ENCODE data around the gene CBFB.
"Not testable (repeated sequence)": the region's sequence is repeated elsewhere in the genome, so short reads cannot be mapped to it uniquely, and the experiment has no call there.

CBFB gene

DNA sequence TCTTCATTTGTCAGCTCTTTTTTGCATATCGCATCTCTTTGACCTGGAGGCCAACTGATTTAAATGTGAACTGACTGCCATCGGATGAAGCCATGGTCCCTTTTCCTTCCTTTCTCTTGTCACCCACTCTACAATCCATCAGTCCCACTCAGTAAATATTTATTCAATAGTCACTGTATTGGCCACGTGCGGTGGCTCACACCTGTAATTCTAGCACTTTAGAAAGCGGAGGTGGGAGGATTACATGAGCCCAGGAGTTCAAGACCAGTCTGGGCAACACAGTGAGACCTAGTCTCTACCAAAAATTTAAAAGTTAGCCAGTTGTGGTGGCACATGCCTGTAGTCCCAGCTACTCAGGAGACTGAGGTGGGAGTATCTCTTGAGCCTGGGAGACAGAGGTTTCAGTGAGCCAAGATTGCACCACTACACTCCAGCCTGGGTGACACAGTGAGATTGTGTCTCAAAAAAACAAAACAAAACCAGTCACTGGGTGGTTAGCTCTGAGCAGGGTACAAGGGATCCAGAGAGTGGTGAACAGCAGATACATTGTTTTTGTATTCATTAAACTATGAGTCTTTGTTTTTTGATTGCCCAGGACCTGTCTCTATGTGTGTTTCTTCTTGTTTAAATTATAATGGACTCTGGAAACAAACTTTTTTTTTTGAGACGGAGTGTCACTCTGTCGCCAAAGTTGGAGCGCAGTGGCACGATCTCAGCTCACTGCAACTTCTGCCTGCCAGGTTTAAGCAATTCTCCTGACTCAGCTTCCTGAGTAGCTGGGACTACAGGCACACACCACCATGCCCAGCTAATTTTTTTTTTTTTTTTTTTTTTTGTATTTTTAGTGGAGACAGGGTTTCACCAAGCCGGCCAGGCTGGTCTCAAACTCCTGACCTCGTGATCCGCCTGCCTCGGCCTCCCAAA is 87.7 kb downstream of the CBFB start:
- DNase-seq (ENCODE audit: low read depth, low spot score) = no peak
- Histone ChIP-seq H3K27me3 (ENCODE audit: insufficient read depth, insufficient read length) (no peaks in the 10 kb centered on the region), H3K9me3 (ENCODE audit: insufficient read depth, low read length) (no peaks in the 10 kb centered on the region), H3K4me3 (ENCODE audit: insufficient read length, low read depth) (no peak overlapping the region), H3K4me1 (ENCODE audit: insufficient read depth, insufficient read length) (no peaks in the 10 kb centered on the region), H3K9ac (ENCODE audit: insufficient read length, low read depth) (no peak overlapping the region), H3K36me3 (ENCODE audit: insufficient read depth, insufficient read length, low read length) (peaks cover 33% of the 10 kb centered on the region)
- no peak for TF ChIP-seq ZNF274 (IDR thresholded peaks at IDR 0.05; ENCODE audit: low read depth, low read length)
- TF ChIP-seq YY1 (IDR thresholded peaks at IDR 0.05; ENCODE audit: insufficient read depth, insufficient read length) = no peak
- TF ChIP-seq SUZ12 (IDR thresholded peaks at IDR 0.05; ENCODE audit: extremely low read depth, insufficient read depth, insufficient read length) = no peak

DNA sequence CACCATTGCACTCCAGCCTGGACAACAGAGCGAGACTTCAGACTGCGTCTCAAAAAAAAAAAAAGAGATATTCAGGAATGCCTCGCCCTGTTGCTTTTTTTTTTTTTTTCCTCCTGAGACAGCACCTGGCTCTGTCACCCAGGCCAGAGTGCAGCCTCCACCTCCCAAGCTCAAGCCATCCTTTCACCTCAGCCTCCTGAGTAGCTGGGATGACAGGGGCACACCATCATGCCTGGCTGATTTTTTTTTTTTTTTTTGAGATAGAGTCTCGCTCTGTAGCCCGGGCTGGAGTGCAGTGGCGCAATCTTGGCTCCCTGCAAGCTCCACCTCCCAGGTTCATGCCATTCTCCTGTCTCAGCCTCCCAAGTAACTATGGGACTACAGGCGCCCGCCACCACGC is 88.8 kb downstream of the CBFB start:
- Histone ChIP-seq H3K27me3 (ENCODE audit: insufficient read depth, insufficient read length) (no peaks in the 10 kb centered on the region), H3K4me3 (ENCODE audit: insufficient read length, low read depth) (no peak overlapping the region), H3K9ac (ENCODE audit: insufficient read length, low read depth) (no peak overlapping the region), H3K9me3 (ENCODE audit: insufficient read depth, low read length) (no peaks in the 10 kb centered on the region), H3K4me1 (ENCODE audit: insufficient read depth, insufficient read length) (no peaks in the 10 kb centered on the region), H3K36me3 (ENCODE audit: insufficient read depth, insufficient read length, low read length) (peaks cover 36% of the 10 kb centered on the region)
- no peak for DNase-seq (ENCODE audit: low read depth, low spot score)
- TF ChIP-seq YY1 (IDR thresholded peaks at IDR 0.05; ENCODE audit: insufficient read depth, insufficient read length) (no peak), SUZ12 (IDR thresholded peaks at IDR 0.05; ENCODE audit: extremely low read depth, insufficient read depth, insufficient read length) (no peak), ZNF274 (IDR thresholded peaks at IDR 0.05; ENCODE audit: low read depth, low read length) (no peak)

DNA sequence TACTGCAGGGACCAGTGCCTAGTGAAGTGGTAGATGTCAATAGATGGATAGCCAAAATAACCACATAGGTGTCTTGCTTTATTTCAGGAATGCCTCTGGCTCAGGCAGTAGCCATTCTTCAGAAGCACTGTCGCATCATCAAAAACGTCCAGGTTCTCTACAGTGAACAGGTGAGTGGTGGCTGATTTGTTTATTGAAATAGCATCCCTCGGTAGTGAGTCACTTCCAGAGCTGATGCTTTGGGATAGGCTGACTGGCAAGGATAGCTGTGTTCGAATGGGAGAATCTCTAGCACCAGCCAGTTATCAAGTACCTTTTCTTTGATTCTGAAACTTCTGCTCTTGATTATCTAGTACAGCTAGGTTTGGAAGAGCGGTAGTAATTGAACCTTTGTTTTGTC is 91.1 kb downstream of the CBFB start:
- Histone ChIP-seq H3K9ac (ENCODE audit: insufficient read length, low read depth) (no peak overlapping the region), H3K9me3 (ENCODE audit: insufficient read depth, low read length) (no peaks in the 10 kb centered on the region), H3K4me3 (ENCODE audit: insufficient read length, low read depth) (no peak overlapping the region), H3K4me1 (ENCODE audit: insufficient read depth, insufficient read length) (no peaks in the 10 kb centered on the region), H3K36me3 (ENCODE audit: insufficient read depth, insufficient read length, low read length) (peaks cover 49% of the 10 kb centered on the region), H3K27me3 (ENCODE audit: insufficient read depth, insufficient read length) (no peaks in the 10 kb centered on the region)
- DNase-seq (ENCODE audit: low read depth, low spot score) = no peak
- no peak for TF ChIP-seq SUZ12 (IDR thresholded peaks at IDR 0.05; ENCODE audit: extremely low read depth, insufficient read depth, insufficient read length)
- no peak for TF ChIP-seq YY1 (IDR thresholded peaks at IDR 0.05; ENCODE audit: insufficient read depth, insufficient read length)
- TF ChIP-seq ZNF274 (IDR thresholded peaks at IDR 0.05; ENCODE audit: low read depth, low read length) = no peak

DNA sequence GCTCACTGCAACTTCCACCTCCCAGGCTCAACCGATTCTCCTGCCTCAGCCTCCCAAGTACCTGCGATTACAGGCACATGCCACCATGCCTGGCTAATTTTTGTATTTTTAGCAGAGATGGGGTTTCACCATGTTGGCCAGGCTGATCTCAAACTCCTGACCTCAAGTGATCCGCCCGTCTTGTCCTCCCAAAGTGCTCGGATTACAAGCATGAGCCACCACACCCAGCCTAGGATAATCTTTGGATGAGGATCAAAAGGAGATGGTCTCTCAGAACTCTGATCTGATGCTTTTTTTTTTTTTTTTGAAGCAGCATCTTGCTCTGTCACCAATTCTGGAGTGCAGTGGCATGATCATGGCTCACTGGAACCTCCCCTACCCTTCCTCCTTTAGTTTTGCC is 93.8 kb downstream of the CBFB start:
- not testable (repeated sequence) for DNase-seq (ENCODE audit: low read depth, low spot score); H3K4me3 ChIP-seq (ENCODE audit: insufficient read length, low read depth); H3K9ac ChIP-seq (ENCODE audit: insufficient read length, low read depth); H3K4me1 ChIP-seq (ENCODE audit: insufficient read depth, insufficient read length); H3K27me3 ChIP-seq (ENCODE audit: insufficient read depth, insufficient read length); H3K9me3 ChIP-seq (ENCODE audit: insufficient read depth, low read length)
- H3K36me3 ChIP-seq (ENCODE audit: insufficient read depth, insufficient read length, low read length) = peaks cover 70% of the 10 kb centered on the region

DNA sequence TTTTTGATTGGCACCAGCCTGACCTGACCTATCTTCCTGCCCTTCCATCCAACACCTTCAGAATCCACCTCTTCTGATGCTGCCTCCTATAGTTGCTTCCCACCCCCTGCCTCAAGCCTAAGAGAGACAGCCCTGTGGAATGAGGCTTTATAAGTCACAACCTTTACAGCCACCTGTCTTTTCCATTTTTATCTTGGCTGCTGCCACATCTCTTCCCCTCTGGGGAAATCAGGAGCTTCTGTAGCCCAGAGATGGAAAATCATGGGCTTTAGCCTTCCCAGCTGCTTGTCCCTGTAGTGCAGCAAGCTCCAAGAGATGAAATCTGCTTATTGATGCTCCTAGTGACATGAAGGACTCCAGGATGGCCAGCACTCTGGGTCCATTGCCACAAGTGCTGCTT is 99.5 kb downstream of the CBFB start:
- H3K27me3 ChIP-seq (ENCODE audit: insufficient read depth, insufficient read length) = no peaks in the 10 kb centered on the region
- H3K36me3 ChIP-seq (ENCODE audit: insufficient read depth, insufficient read length, low read length) = peaks cover 70% of the 10 kb centered on the region
- no peaks in the 10 kb centered on the region for H3K9me3 ChIP-seq (ENCODE audit: insufficient read depth, low read length)
- no peak overlapping the region for H3K4me3 ChIP-seq (ENCODE audit: insufficient read length, low read depth)
- no peak for DNase-seq (ENCODE audit: low read depth, low spot score)
- no peak overlapping the region for H3K9ac ChIP-seq (ENCODE audit: insufficient read length, low read depth)
- TF ChIP-seq SUZ12 (IDR thresholded peaks at IDR 0.05; ENCODE audit: extremely low read depth, insufficient read depth, insufficient read length) (no peak), YY1 (IDR thresholded peaks at IDR 0.05; ENCODE audit: insufficient read depth, insufficient read length) (no peak), ZNF274 (IDR thresholded peaks at IDR 0.05; ENCODE audit: low read depth, low read length) (no peak)
- no peaks in the 10 kb centered on the region for H3K4me1 ChIP-seq (ENCODE audit: insufficient read depth, insufficient read length)

DNA sequence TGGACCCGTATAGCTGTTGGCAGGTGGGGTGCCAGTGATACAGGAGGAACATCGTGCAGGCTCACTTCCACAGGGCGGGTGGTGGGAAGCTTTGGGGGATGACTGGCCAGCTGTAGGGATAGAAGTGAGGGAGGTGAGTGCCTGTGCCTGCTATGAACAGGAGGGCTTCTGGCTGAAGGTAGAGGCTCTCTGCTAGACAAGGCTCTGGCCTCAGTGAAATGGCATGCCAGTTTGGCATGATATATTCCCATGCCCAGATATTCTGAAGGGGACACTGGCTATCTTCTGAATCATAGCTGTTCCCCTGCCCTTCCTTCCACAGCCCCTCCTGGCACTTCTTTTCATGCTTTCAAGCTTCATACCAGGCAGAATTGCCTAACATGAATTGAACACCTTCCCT is 99.9 kb downstream of the CBFB start:
- peaks cover 67% of the 10 kb centered on the region for H3K36me3 ChIP-seq (ENCODE audit: insufficient read depth, insufficient read length, low read length)
- H3K27me3 ChIP-seq (ENCODE audit: insufficient read depth, insufficient read length) = no peaks in the 10 kb centered on the region
- H3K9me3 ChIP-seq (ENCODE audit: insufficient read depth, low read length) = no peaks in the 10 kb centered on the region
- H3K4me3 ChIP-seq (ENCODE audit: insufficient read length, low read depth) = no peak overlapping the region
- H3K9ac ChIP-seq (ENCODE audit: insufficient read length, low read depth) = no peak overlapping the region
- no peak for DNase-seq (ENCODE audit: low read depth, low spot score)
- no peaks in the 10 kb centered on the region for H3K4me1 ChIP-seq (ENCODE audit: insufficient read depth, insufficient read length)
- TF ChIP-seq ZNF274 (IDR thresholded peaks at IDR 0.05; ENCODE audit: low read depth, low read length) (no peak), SUZ12 (IDR thresholded peaks at IDR 0.05; ENCODE audit: extremely low read depth, insufficient read depth, insufficient read length) (no peak), YY1 (IDR thresholded peaks at IDR 0.05; ENCODE audit: insufficient read depth, insufficient read length) (no peak)

DNA sequence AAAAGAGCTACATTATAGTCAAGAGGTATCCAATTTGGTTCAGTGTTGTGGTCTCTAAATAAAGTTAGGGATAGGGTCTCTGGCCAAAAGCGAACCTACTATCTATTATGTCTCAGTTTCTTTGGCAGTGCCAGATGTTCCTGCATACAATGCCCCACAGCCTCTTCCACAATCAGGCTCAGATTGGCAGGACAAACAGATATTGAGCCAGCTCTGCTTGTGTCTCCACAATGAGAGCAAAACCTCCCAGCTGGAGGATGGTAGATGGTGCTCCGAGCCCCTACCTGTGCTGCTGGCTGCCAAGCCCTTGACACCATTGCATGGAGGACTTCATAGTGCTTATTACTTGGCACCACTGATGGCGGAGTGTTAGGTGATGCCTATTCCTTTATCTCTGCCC is 100.5 kb downstream of the CBFB start:
- no peak for TF ChIP-seq YY1 (IDR thresholded peaks at IDR 0.05; ENCODE audit: insufficient read depth, insufficient read length)
- Histone ChIP-seq H3K9me3 (ENCODE audit: insufficient read depth, low read length) (no peaks in the 10 kb centered on the region), H3K4me3 (ENCODE audit: insufficient read length, low read depth) (no peak overlapping the region), H3K9ac (ENCODE audit: insufficient read length, low read depth) (no peak overlapping the region), H3K36me3 (ENCODE audit: insufficient read depth, insufficient read length, low read length) (peaks cover 67% of the 10 kb centered on the region), H3K4me1 (ENCODE audit: insufficient read depth, insufficient read length) (no peaks in the 10 kb centered on the region), H3K27me3 (ENCODE audit: insufficient read depth, insufficient read length) (no peaks in the 10 kb centered on the region)
- DNase-seq (ENCODE audit: low read depth, low spot score) = no peak

All from NT2/D1 (cell line).